Upper lobe of right lung (tissue), 1 donor: Measurements from ENCODE around the gene STAB2. TPM values are rescaled to one million over a fixed set of nuclear protein-coding genes. Genes with fewer than 3 reads are reported as not detected.

Source experiments
- ATAC-seq: fragments of 200-7000 bp; cut with Tn5 transposase; one replicate; pipeline ENCODE4 v1.9.1; 2020; ENCODE audit warnings: mild to moderate bottlenecking, moderate library complexity
- DNase-seq: peaks from one replicate; pipeline ENCODE4 v3.0.0-alpha.2; 2020
- H3K27ac ChIP-seq: fragments of 200-600 bp; one replicate; pipeline ENCODE4 v1.8.0; 2022
- H3K27me3 ChIP-seq: fragments of 200-600 bp; one replicate; pipeline ENCODE4 v1.8.0; 2022; ENCODE audit warnings: mild to moderate bottlenecking
- H3K36me3 ChIP-seq: fragments of 200-600 bp; one replicate; pipeline ENCODE4 v1.8.0; 2022
- H3K4me1 ChIP-seq: fragments of 200-600 bp; one replicate; pipeline ENCODE4 v1.8.0; 2022
- H3K4me3 ChIP-seq: fragments of 200-600 bp; one replicate; pipeline ENCODE4 v1.8.0; 2022; ENCODE audit warnings: mild to moderate bottlenecking
- H3K9me3 ChIP-seq: fragments of 200-600 bp; one replicate; pipeline ENCODE4 v1.8.0; 2022
- intact Hi-C: fragments of 100-400 bp; cut with DNase I; formaldehyde crosslinking; loops from one replicate; pipeline ENCODE4 v1.11.0; 2022
- total RNA-seq: library from RNA; stranded (reverse); fragmentation: NEBNext Ultra II Directional; extraction: Animal tissue kit (Norgen Biotek cat#: 25700); gene quantifications from one replicate; pipeline ENCODE4 v1.2.1, GENCODE V29; 2021
- TF ChIP-seq, protein P1 (sequence below): fragments of 200-600 bp; IDR thresholded peaks from one replicate; pipeline ENCODE4 v1.8.0; 2022; ENCODE audit warnings: antibody characterized with exemption
- donor health status: DM: no; HTN: yes; CAD: no; lungs with severe emphysema.

The STAB2 gene
- total RNA-seq, 1 donor from 2014 or later, result 2.6 TPM

DNA sequence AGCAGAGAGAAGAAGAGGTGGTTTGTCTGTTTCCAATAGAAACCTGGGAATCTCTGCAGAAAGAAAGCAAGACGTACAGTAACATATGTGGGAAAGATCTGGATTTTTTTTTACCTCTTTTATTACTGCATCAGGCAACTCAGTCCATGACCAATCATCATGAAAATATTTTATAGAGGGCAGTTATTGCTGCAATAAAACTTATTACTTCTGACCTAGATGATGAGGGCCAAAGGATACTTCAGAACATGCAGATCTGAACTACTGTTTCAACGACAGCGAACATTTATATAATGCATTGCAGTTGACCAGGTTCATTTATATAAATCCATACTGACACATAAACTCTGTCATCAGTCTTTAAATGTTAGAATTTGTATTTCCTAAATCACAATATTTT, 67.7 kb downstream of the STAB2 start:
- Histone ChIP-seq H3K4me1 (no peaks in the 10 kb centered on the region), H3K36me3 (no peaks in the 10 kb centered on the region), H3K27ac (no peak overlapping the region), H3K27me3 (peaks cover 14% of the 10 kb centered on the region), H3K9me3 (no peaks in the 10 kb centered on the region), H3K4me3 (no peak overlapping the region)
- ATAC-seq, result no peak
- no peak for DNase-seq
- TF ChIP-seq, protein P1, sequence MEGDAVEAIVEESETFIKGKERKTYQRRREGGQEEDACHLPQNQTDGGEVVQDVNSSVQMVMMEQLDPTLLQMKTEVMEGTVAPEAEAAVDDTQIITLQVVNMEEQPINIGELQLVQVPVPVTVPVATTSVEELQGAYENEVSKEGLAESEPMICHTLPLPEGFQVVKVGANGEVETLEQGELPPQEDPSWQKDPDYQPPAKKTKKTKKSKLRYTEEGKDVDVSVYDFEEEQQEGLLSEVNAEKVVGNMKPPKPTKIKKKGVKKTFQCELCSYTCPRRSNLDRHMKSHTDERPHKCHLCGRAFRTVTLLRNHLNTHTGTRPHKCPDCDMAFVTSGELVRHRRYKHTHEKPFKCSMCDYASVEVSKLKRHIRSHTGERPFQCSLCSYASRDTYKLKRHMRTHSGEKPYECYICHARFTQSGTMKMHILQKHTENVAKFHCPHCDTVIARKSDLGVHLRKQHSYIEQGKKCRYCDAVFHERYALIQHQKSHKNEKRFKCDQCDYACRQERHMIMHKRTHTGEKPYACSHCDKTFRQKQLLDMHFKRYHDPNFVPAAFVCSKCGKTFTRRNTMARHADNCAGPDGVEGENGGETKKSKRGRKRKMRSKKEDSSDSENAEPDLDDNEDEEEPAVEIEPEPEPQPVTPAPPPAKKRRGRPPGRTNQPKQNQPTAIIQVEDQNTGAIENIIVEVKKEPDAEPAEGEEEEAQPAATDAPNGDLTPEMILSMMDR, result no peak
- intact Hi-C loops, result no loop called here

DNA sequence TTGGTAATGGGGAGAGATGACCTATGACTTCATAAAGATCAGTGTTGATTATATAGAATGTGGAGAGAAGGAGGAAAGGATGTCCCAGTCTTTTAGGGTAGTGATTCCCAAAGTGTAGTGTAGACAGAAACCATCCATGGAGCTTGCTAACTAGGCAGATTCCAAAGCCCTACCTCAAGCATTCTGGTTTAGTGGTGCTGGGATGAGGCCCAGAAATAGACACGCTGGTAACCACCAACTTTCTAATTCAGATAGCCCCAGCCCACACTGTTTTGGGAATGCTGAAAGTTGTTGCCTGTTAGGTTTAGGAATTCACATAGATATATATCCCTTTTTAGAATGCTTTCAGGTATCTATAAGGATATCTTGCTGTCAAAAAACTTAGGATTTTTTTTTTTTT, 69.2 kb downstream of the STAB2 start:
- no peaks in the 10 kb centered on the region for H3K4me1 ChIP-seq
- no peaks in the 10 kb centered on the region for H3K9me3 ChIP-seq
- no peak overlapping the region for H3K4me3 ChIP-seq
- no peaks in the 10 kb centered on the region for H3K36me3 ChIP-seq
- intact Hi-C loops, result no loop called here
- DNase-seq (no peak), ATAC-seq (no peak)
- H3K27me3 ChIP-seq, result peaks cover 14% of the 10 kb centered on the region
- no peak overlapping the region for H3K27ac ChIP-seq
- TF ChIP-seq, protein P1, result no peak

DNA sequence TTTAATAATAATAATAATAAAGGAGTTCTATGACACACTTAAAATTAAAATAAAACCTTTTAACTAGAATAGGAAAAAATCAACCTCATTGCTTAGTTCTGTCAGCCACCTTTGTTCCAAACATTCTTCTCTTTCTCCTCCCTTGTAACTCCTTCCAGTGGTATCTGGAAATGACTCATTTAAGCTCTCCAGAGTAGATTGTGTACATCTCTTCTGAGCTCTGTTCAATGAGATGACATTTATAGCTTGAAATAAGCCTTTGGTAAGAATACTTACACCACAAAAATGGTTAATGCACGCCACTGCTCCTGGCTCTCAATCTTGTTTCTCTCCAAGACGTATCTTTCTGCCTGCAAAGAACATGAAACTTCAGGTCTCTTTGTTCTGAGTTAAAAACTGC, 70.3 kb downstream of the STAB2 start:
- DNase-seq (no peak), ATAC-seq (no peak)
- TF ChIP-seq, protein P1, result no peak
- Histone ChIP-seq H3K9me3 (no peaks in the 10 kb centered on the region), H3K27ac (no peak overlapping the region), H3K36me3 (no peaks in the 10 kb centered on the region), H3K27me3 (peaks cover 14% of the 10 kb centered on the region), H3K4me3 (no peak overlapping the region), H3K4me1 (no peaks in the 10 kb centered on the region)
- intact Hi-C loops, result no loop called here

DNA sequence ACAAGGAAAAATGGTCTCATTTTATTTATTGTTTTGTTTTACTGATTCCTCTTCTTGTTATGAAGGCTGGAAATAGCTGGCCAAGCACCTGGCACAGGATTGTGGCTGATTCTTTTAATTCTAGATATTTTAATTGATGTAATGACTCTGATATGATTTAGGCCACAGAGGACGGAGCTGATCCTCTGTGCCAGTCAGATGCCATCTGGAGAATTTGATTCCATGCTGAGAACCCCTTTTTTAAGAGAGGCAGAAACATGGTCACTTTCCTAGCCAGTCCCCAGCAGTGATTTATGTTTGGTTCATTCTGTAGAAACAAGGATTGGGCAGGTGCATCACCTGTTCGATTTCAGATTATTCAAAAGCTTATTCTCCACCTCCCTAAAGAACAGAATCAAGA, 77.6 kb downstream of the STAB2 start:
- no peaks in the 10 kb centered on the region for H3K36me3 ChIP-seq
- H3K9me3 ChIP-seq, result no peaks in the 10 kb centered on the region
- no peak overlapping the region for H3K27ac ChIP-seq
- TF ChIP-seq, protein P1, result no peak
- no peaks in the 10 kb centered on the region for H3K27me3 ChIP-seq
- no peak overlapping the region for H3K4me3 ChIP-seq
- intact Hi-C loops, result no loop called here
- DNase-seq (no peak), ATAC-seq (no peak)
- no peaks in the 10 kb centered on the region for H3K4me1 ChIP-seq

DNA sequence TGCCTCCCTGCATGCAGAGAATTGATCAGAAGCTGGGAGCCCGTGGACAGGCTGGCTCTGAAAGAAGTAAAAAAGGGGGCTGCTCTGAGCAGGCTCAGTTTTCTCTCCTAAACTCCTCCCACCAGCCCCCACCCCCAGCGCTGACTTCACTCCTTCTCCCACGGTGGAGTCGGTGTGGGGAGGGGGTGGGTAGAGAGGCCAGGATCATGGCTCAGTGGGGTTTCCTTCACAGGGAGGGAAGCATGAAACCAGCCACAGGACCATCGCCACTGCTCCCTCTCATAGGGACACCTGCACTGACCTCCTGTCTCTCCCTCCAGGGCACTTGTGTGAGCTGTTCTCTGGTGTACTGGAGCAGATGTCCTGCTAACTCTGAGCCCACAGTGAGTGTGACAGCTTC, 78.9 kb downstream of the STAB2 start:
- DNase-seq (no peak), ATAC-seq (no peak)
- no peak overlapping the region for H3K4me3 ChIP-seq
- no peaks in the 10 kb centered on the region for H3K36me3 ChIP-seq
- no peaks in the 10 kb centered on the region for H3K27me3 ChIP-seq
- no peaks in the 10 kb centered on the region for H3K9me3 ChIP-seq
- no peak overlapping the region for H3K27ac ChIP-seq
- intact Hi-C loops, result no loop called here
- TF ChIP-seq, protein P1, result no peak
- no peaks in the 10 kb centered on the region for H3K4me1 ChIP-seq

DNA sequence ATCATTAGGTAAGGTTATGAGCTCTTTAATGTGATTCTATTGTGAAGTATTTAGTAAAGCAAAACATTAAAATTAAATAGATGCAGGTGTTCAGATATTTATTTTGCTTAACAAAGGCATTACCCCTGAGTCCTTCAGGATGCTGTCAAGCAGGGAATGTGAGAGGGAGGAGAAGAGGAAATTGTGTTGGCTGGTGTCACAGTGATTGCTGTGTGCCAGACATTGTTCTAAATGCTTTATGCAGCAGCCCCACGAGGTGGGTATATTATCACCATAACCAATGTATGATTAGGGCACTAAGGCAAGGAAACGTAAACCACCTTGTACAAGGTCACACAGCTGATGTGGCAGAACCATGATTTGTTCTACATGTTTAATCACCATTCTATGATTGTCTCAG, 80.1 kb downstream of the STAB2 start:
- DNase-seq (no peak), ATAC-seq (no peak)
- no peak overlapping the region for H3K4me3 ChIP-seq
- H3K36me3 ChIP-seq, result no peaks in the 10 kb centered on the region
- no peak overlapping the region for H3K27ac ChIP-seq
- no peaks in the 10 kb centered on the region for H3K4me1 ChIP-seq
- intact Hi-C loops, result no loop called here
- TF ChIP-seq, protein P1, result no peak
- no peaks in the 10 kb centered on the region for H3K9me3 ChIP-seq
- no peaks in the 10 kb centered on the region for H3K27me3 ChIP-seq
